Ovary (tissue), 9 donors: ENCODE measurements around the gene CADPS2. TPM values are rescaled to one million over a fixed set of nuclear protein-coding genes. Genes with fewer than 3 reads are reported as not detected.

Source experiments
- DNase-seq, 5 donors: peaks; one replicate each; pipeline ENCODE4 v3.0.0-alpha.2; 2019 to 2020
- H3K27ac ChIP-seq, 2 donors: fragments of 200-600 bp; one replicate each; pipeline versions ENCODE4 v1.5.1 to v1.8.0; 2019 to 2022
- H3K27me3 ChIP-seq: fragments of 200-600 bp; one replicate; pipeline ENCODE4 v1.8.0; 2022
- H3K36me3 ChIP-seq: fragments of 200-600 bp; sonication (generic); one replicate; pipeline ENCODE4 v1.5.1; 2019
- H3K4me1 ChIP-seq: one replicate; pipeline ENCODE4 v1.8.1; 2013; ENCODE audit warnings: mild to moderate bottlenecking, moderate library complexity; ENCODE audit not compliant: insufficient read depth
- H3K4me3 ChIP-seq: fragments of 200-600 bp; sonication (generic); one replicate; pipeline ENCODE4 v1.5.1; 2017
- H3K9me3 ChIP-seq, 2 donors: fragments of 200-600 bp in 1 of 2; sonication (generic) in 1 of 2; one replicate each; pipeline versions ENCODE4 v1.5.1 to v1.8.1; 2013 to 2019; ENCODE audit warnings: mild to moderate bottlenecking in 1 of 2, moderate library complexity in 1 of 2
- EP300 ChIP-seq: sonication (generic); formaldehyde crosslinking; IDR thresholded peaks from one replicate; pipeline ENCODE4 v1.6.1; 2017; ENCODE audit warnings: antibody characterized with exemption
- POLR2A ChIP-seq: fragments of 450-650 bp; IDR thresholded peaks from one replicate; pipeline ENCODE4 v1.6.1; 2017; ENCODE audit warnings: antibody characterized with exemption, mild to moderate bottlenecking, moderate library complexity
- WGBS, 3 donors: extraction: QIAGEN DNeasy Blood & Tissue Kit in 1 of 3; methylation state at CpG; one replicate each; pipeline versions ENCODE4 v1.1.5 to v1.1.7; 2013 to 2017; 5-methylcytosine and 5-hydroxymethylcytosine counted together
- intact Hi-C, 4 donors: fragments of 100-400 bp; cut with DNase I; formaldehyde crosslinking; loops; one replicate each; pipeline versions ENCODE4 v1.11.0 to v1.15.1; 2022 to 2023
- polyA plus RNA-seq, 2 donors: library from polyadenylated mRNA; stranded (reverse); fragments of 200-250 nt in 1 of 2; fragments of 350-450 nt in 1 of 2; fragmentation: Illumina TruSeq in 1 of 2; extraction: RNeasy Lipid Tissue Mini Kit (QIAGEN cat#74804) in 1 of 2; gene quantifications; one replicate each; pipeline ENCODE4 v1.2.3, GENCODE V29; 2013 to 2014
- total RNA-seq, 7 donors: library from RNA; depleted of rRNA in 2 of 7; stranded (reverse); fragments of >200 nt in 2 of 7; fragmentation: NEBNext Ultra II Directional in 3 of 7; extraction: Animal tissue kit (Norgen Biotek cat#: 25700) in 3 of 7; gene quantifications; one replicate each; pipeline versions ENCODE4 v1.1.0 to v1.2.4, GENCODE V29; 2016 to 2023
- TF ChIP-seq, protein P1 (sequence below), 3 donors: fragments of 450-650 bp in 2 of 3; fragments of 200-600 bp in 1 of 3; IDR thresholded peaks; one replicate each; pipeline versions ENCODE4 v1.5.1 to v1.8.0; 2016 to 2022; ENCODE audit warnings: antibody characterized with exemption in 3 of 3, mild to moderate bottlenecking in 1 of 3
- donor health status: DM: no; HTN: no; CAD: no; lungs with moderate emphysema.
- donor health status: DM: no; HTN: no; CAD: no.
- donor health status: Bipolar disorder and iron deficiency.
- donor health status: DM: yes; HTN: yes; CAD: no.
- donor health status: DM: no; HTN: no; CAD: no.
- donor health status: DM: yes; HTN: yes; CAD: no.

The CADPS2 gene
- total and polyA plus RNA-seq, 9 donors, result 10.1 to 26.7 (median 16.6) TPM

DNA sequence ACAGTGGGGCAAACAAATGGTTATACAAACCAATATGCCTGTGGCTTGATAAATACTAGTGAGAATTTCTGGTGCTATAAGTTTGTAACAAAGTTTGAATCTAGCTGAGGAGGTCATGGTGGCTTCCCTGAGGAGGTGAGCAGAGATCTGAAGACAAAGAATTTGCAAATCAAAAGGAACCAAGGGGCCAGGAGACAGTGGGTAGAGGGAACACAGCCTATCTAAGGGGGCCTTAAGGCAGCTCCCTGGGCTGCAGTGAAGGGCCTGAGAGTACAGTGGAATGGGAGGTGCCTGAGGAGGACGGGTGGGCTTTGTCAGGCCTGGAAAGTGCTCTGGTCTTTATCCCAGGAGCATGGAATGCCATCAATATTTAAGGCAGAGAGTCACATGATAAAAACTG lies 209.1 kb downstream of the CADPS2 start:
- DNase-seq, result no peak
- Histone ChIP-seq H3K4me1 (no peaks in the 10 kb centered on the region), H3K27ac (no peak overlapping the region), H3K4me3 (no peak overlapping the region), H3K27me3 (no peaks in the 10 kb centered on the region), H3K36me3 (no peaks in the 10 kb centered on the region), H3K9me3 (no peaks in the 10 kb centered on the region)
- TF ChIP-seq POLR2A, result no peak
- TF ChIP-seq, protein P1, sequence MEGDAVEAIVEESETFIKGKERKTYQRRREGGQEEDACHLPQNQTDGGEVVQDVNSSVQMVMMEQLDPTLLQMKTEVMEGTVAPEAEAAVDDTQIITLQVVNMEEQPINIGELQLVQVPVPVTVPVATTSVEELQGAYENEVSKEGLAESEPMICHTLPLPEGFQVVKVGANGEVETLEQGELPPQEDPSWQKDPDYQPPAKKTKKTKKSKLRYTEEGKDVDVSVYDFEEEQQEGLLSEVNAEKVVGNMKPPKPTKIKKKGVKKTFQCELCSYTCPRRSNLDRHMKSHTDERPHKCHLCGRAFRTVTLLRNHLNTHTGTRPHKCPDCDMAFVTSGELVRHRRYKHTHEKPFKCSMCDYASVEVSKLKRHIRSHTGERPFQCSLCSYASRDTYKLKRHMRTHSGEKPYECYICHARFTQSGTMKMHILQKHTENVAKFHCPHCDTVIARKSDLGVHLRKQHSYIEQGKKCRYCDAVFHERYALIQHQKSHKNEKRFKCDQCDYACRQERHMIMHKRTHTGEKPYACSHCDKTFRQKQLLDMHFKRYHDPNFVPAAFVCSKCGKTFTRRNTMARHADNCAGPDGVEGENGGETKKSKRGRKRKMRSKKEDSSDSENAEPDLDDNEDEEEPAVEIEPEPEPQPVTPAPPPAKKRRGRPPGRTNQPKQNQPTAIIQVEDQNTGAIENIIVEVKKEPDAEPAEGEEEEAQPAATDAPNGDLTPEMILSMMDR (IDR thresholded peaks at IDR 0.05), result no peak
- no peak for TF ChIP-seq EP300
- intact Hi-C loops, result no loop called here
- WGBS, 3 donors, result 74 to 77% (median 74%) methylated on average over 1 of the region's 1 CpG

DNA sequence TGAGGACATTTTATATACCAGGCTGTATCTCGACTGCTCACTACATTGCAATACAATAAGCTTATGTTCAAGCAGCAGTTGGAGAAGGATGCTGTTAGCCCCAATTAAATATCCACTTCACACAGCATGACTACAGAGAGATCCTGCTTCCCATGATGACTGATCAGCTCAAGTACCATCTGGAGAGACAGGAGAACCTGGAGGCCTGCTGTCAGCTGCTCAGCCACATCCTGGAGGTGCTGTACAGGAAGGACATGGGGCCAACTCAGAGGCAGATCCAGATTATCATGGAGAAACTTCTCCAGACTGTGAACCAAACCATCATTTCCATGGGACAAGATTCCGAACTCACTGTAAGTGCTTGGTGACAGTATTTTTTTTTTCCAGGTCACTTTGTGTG lies 209.8 kb downstream of the CADPS2 start:
- Histone ChIP-seq H3K9me3 (no peaks in the 10 kb centered on the region), H3K36me3 (no peaks in the 10 kb centered on the region), H3K27me3 (no peaks in the 10 kb centered on the region), H3K4me1 (no peaks in the 10 kb centered on the region), H3K4me3 (no peak overlapping the region), H3K27ac (no peak overlapping the region)
- TF ChIP-seq EP300 (no peak), POLR2A (no peak)
- TF ChIP-seq, protein P1 (IDR thresholded peaks at IDR 0.05), result no peak
- intact Hi-C loops, result no loop called here
- 71 to 75% (median 74%) methylated on average over 2 of the region's 2 CpGs for WGBS, 3 donors
- DNase-seq, result no peak

DNA sequence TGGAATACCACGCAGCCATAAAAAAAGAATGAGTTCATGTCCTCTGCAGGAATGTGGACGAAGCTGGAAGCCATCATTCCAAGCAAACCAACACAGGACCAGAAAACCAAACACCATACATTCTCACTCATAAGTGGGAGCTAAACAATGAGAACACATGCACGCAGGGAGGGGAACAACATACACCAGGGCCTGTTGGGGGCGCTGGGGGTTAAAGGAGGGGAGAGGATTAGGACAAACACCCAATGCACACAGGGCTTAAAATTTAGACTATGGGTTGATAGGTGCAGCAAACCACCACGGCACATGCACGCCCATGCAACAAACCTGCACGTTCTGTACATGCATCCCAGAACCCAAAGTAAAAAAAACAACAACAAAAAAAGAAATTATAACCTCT lies 210.6 kb downstream of the CADPS2 start:
- no peaks in the 10 kb centered on the region for H3K4me1 ChIP-seq
- no peak for DNase-seq
- WGBS, 3 donors, result 90 to 93% (median 91%) methylated on average over 7 of the region's 7 CpGs
- no peak overlapping the region for H3K27ac ChIP-seq
- H3K36me3 ChIP-seq, result no peaks in the 10 kb centered on the region
- no peak for TF ChIP-seq POLR2A
- TF ChIP-seq, protein P1 (IDR thresholded peaks at IDR 0.05), result no peak
- TF ChIP-seq EP300, result no peak
- H3K4me3 ChIP-seq, result no peak overlapping the region
- no peaks in the 10 kb centered on the region for H3K27me3 ChIP-seq
- intact Hi-C loops, result no loop called here
- no peaks in the 10 kb centered on the region for H3K9me3 ChIP-seq

DNA sequence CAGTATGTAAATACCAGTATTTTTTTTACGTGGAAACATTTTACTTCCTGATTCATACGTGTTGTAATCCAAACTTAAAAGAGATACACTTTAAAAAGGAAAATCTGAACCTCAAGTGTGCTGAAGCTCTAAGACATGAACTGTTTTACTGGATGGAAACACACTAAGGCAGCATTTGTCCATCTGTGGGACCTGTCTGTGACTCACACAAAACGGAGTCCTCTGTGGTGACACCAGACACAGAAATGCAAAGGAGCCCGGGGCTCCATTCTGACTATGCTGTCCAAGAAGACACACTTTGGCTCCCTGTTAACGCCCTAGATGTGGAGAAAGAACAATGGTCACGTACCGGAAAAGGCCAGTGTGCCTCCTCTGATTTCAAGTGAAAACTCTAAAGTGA lies 211.2 kb downstream of the CADPS2 start:
- intact Hi-C loops, result no loop called here
- no peak overlapping the region for H3K4me3 ChIP-seq
- no peaks in the 10 kb centered on the region for H3K27me3 ChIP-seq
- no peak overlapping the region for H3K27ac ChIP-seq
- no peaks in the 10 kb centered on the region for H3K36me3 ChIP-seq
- no peak for DNase-seq
- no peaks in the 10 kb centered on the region for H3K9me3 ChIP-seq
- TF ChIP-seq EP300, result no peak
- TF ChIP-seq POLR2A, result no peak
- TF ChIP-seq, protein P1 (IDR thresholded peaks at IDR 0.05), result no peak
- WGBS, 3 donors, result 46 to 54% (median 51%) methylated on average over 7 of the region's 7 CpGs
- no peaks in the 10 kb centered on the region for H3K4me1 ChIP-seq

DNA sequence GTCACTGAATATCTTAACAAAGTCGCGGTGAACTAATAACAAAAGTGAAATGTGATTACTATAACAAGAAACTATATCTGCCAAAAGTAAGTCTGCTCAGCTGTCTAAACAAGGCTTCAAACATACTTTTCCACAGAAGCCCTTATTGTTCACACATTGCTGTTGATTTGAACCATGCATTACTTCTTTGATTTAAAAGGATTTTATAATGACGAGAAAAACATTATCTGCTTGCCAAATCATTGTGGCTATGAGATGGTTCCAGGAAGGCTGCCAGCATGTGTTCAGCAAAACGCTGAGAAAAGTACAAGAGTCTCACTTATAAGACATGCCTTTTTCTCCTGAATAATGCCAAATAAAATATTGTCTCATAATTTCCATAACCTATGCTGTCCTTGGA lies 211.8 kb downstream of the CADPS2 start:
- Histone ChIP-seq H3K4me3 (no peak overlapping the region), H3K9me3 (no peaks in the 10 kb centered on the region), H3K36me3 (no peaks in the 10 kb centered on the region), H3K27me3 (no peaks in the 10 kb centered on the region), H3K27ac (no peak overlapping the region), H3K4me1 (no peaks in the 10 kb centered on the region)
- TF ChIP-seq, protein P1 (IDR thresholded peaks at IDR 0.05), result no peak
- TF ChIP-seq EP300 (no peak), POLR2A (no peak)
- 4 to 6% (median 5%) methylated on average over 4 of the region's 4 CpGs for WGBS, 3 donors
- intact Hi-C loops, result no loop called here
- no peak for DNase-seq
